ENCODE data around the gene SOX10.
"Not testable (repeated sequence)": the region's sequence is repeated elsewhere in the genome, so short reads cannot be mapped to it uniquely, and the experiment has no call there.

SOX10 gene

DNA sequence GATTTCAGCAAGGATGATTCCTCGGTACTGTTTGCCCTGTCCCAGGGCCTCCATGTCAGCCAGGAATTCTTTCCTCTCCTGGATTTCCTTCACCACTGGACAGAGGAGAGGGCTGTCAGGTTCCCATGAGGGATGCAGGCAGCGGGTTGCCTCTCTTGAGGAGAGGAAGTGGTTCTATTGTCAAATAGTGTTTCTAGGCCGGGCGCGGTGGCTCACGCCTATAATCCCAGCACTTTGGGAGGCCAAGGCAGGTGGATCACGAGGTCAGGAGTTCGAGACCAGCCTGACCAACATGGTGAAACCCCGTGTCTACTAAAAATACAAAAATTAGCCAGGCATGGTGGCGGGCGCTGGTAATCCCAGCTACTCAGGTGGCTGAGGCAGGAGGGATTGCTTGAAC is 39.9 kb downstream of the SOX10 start:
- H3K36me3 Mint-ChIP-seq (ENCODE audit: low read depth); H3K27ac Mint-ChIP-seq; H3K4me1 Mint-ChIP-seq (ENCODE audit: low read depth); H3K27me3 Mint-ChIP-seq (ENCODE audit: low read depth); H3K9me3 Mint-ChIP-seq; H3K4me3 Mint-ChIP-seq: not testable (repeated sequence)

DNA sequence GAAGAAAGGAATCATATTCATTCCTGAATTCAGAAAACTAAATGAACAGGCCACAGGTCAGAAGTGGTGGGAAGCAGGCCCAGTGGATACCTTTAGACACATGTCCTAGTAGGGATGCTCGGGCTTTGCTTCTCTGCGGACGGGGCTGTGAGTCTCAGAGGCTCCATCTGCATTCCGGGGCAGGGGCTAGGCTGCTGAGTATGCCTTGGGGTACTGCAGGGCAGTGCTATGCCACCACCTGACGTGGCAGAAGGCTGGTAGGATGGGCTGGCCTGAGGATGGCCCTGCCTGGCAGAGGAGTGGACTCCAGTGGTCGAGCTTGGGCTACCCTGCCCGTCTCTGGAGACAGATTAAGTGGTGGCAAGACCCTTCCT is 40.5 kb downstream of the SOX10 start:
- no peaks in the 10 kb centered on the region for H3K27me3 Mint-ChIP-seq (ENCODE audit: low read depth)
- no peaks in the 10 kb centered on the region for H3K4me1 Mint-ChIP-seq (ENCODE audit: low read depth)
- H3K36me3 Mint-ChIP-seq (ENCODE audit: low read depth): peaks cover 3% of the 10 kb centered on the region
- no peak overlapping the region for H3K27ac Mint-ChIP-seq
- H3K4me3 Mint-ChIP-seq: no peak overlapping the region
- H3K9me3 Mint-ChIP-seq: no peaks in the 10 kb centered on the region

- Mint-ChIP-seq H3K27me3 (ENCODE audit: low read depth) (no peaks in the 10 kb centered on the region), H3K36me3 (ENCODE audit: low read depth) (peaks cover 3% of the 10 kb centered on the region), H3K27ac (no peak overlapping the region), H3K4me1 (ENCODE audit: low read depth) (no peaks in the 10 kb centered on the region), H3K4me3 (no peak overlapping the region), H3K9me3 (no peaks in the 10 kb centered on the region)
These were observed 41.1 kb downstream of the SOX10 start for GRCh38 chr22:37943136-37943824.

- Mint-ChIP-seq H3K27me3 (ENCODE audit: low read depth) (no peaks in the 10 kb centered on the region), H3K4me1 (ENCODE audit: low read depth) (no peaks in the 10 kb centered on the region), H3K36me3 (ENCODE audit: low read depth) (peaks cover 5% of the 10 kb centered on the region), H3K4me3 (no peak overlapping the region), H3K9me3 (no peaks in the 10 kb centered on the region), H3K27ac (no peak overlapping the region)
These were observed 42.2 kb downstream of the SOX10 start for GRCh38 chr22:37942133-37942532.

DNA sequence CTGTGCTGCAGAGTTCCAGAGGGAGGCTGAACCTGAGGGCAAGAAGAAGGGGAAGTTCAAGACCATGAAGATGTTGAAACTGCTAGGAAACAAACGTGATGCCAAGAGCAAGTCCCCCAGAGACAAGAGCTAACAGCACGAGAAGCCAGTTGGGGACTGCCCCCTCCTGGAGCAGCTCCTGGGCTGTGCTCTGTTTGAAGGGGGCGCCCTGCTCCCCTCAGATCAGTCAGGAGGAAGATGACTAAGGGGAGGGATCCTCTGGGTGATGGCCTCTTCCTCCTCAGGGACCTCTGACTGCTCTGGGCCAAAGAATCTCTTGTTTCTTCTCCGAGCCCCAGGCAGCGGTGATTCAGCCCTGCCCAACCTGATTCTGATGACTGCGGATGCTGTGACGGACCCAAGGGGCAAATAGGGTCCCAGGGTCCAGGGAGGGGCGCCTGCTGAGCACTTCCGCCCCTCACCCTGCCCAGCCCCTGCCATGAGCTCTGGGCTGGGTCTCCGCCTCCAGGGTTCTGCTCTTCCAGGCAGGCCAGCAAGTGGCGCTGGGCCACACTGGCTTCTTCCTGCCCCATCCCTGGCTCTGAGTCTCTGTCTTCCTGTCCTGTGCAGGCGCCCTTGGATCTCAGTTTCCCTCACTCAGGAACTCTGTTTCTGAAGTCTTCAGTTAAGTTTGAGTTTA is 43.5 kb downstream of the SOX10 start:
- no peak overlapping the region for H3K27ac Mint-ChIP-seq
- H3K27me3 Mint-ChIP-seq (ENCODE audit: low read depth): no peaks in the 10 kb centered on the region
- H3K9me3 Mint-ChIP-seq: no peaks in the 10 kb centered on the region
- no peaks in the 10 kb centered on the region for H3K4me1 Mint-ChIP-seq (ENCODE audit: low read depth)
- peaks cover 5% of the 10 kb centered on the region for H3K36me3 Mint-ChIP-seq (ENCODE audit: low read depth)
- no peak overlapping the region for H3K4me3 Mint-ChIP-seq

DNA sequence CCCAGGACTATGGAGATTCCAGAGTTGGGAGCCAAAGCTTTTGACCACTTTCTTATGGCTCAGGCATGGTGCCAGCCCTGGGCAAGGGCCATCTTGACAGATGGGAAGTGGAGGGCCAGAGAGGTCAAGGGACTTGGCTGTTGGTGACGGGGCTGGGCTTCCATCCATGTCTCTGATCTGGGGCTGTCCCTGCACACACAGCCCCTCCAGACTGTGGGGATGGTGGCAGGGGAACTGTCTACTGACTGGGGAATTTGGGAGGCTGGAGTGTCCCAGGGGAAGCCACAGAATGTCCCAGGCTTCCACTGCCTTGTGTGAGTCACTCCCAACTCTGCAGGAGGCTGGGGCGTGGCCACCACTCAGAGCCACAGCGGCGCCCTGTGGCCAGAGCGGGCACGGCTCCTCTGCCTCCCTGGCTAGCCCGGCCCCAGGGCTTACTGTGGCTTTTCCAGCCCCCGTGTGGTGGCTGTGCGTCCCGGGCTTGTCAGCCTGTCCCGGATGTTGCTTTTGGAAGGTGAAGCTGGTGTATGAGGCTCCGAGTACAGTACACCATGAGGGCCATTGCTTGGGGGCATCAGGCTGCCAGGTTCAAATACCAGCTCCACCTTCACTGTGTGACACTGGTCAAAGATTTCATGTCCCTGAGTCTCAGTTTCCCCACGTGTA is 50.5 kb downstream of the SOX10 start:
- Mint-ChIP-seq H3K4me1 (ENCODE audit: low read depth) (peaks cover 11% of the 10 kb centered on the region), H3K27me3 (ENCODE audit: low read depth) (no peaks in the 10 kb centered on the region), H3K36me3 (ENCODE audit: low read depth) (peaks cover 17% of the 10 kb centered on the region), H3K27ac (no peak overlapping the region), H3K4me3 (no peak overlapping the region), H3K9me3 (no peaks in the 10 kb centered on the region)

DNA sequence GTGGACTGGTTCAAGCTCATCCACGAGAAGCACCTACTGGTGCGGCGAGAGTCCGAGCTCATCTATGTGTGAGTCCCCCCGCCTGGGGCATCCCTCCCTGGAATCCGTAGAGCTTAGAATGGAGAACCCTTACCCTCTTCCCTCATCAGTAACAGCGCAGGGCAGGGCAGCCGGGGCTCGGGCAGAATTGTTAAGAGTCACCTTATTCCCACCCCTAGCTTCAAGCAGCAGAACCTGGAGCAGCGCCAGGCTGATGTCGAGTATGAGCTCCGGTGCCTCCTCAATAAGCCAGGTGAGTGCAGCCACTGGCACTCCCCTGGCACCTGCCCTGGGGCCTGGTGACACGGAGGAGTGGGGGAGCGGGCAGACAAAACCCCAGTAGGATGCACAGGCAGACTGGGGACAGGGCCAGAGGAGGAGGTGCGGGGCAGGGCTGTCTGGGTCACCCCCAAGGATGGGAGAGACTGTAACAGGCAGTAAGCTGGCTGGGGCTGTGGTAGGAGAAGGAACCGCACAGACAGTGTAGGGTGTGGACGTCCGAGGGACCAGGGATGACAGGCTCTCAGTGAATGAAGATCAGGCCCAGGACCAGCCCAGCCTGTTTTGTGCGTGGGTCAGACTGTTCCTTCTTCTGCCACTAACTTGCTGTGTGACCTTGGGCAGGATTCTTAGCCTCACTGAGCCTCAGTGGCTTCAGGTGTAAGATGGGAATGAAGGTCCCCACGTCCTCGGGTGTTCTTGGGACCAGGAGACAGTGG is 51.4 kb downstream of the SOX10 start:
- peaks cover 11% of the 10 kb centered on the region for H3K4me1 Mint-ChIP-seq (ENCODE audit: low read depth)
- no peak overlapping the region for H3K27ac Mint-ChIP-seq

GRCh38 chr22:37932401-37932800 is 52.0 kb downstream of the SOX10 start:
- Mint-ChIP-seq H3K4me3 (no peak overlapping the region), H3K27me3 (ENCODE audit: low read depth) (no peaks in the 10 kb centered on the region), H3K4me1 (ENCODE audit: low read depth) (peaks cover 11% of the 10 kb centered on the region), H3K36me3 (ENCODE audit: low read depth) (peaks cover 21% of the 10 kb centered on the region), H3K9me3 (no peaks in the 10 kb centered on the region), H3K27ac (no peak overlapping the region)

More for the DNA sequence above, 51.4 kb downstream of the SOX10 start:
- Mint-ChIP-seq H3K9me3 (no peaks in the 10 kb centered on the region), H3K27me3 (ENCODE audit: low read depth) (no peaks in the 10 kb centered on the region), H3K4me3 (no peak overlapping the region), H3K36me3 (ENCODE audit: low read depth) (peaks cover 24% of the 10 kb centered on the region)

DNA sequence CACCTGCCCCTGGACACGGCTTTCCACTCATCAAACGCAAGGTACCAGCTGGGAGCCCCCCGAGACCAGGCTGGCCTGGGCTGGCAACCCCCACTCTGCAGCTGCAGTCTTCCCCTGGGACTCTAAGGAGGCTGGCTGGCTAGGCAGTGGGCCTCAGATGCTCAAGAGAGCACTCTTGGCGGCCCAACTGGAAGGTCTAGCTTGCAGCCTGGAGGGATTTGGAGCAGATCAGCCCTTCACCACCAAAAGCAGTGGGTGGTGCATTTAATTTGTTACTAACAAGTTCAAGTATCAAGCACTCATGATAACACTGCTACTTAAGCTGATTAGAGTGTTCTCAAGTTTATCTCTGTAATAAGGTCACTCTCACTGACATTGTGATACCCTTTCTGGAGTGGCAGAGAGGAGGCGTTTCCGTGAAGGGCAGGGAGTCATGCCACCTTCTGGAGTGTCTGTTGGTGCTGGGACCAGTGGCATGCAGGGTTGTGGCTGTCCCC is 52.4 kb downstream of the SOX10 start:
- Mint-ChIP-seq H3K4me3 (no peak overlapping the region), H3K27ac (no peak overlapping the region), H3K36me3 (ENCODE audit: low read depth) (peaks cover 21% of the 10 kb centered on the region)

DNA sequence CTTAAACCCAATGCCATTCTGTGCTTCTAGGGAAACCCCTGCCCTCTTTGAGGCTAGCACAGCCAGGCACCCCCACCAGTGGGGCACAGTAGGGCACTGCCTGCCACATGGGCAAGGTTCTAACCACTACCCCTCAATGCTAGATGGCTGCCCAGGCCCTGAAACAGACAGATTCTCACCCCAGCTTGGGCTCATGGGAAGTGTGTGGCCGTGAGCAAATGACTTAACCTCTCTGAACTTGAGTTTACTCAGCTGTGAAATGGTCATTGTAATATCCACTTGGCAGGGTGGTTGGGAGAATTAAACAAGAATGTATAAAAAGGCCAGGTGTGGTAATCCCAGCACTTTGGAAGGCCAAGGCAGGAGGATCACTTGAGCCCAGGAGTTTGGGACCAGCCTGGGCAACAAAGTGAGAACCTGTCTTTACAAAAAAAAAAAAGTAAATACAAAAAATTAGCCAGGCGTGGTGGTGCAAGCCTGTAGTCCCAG is 53.4 kb downstream of the SOX10 start:
- H3K27me3 Mint-ChIP-seq (ENCODE audit: low read depth): no peaks in the 10 kb centered on the region
- H3K4me3 Mint-ChIP-seq: no peak overlapping the region

More for the DNA sequence above, 52.4 kb downstream of the SOX10 start:
- H3K27me3 Mint-ChIP-seq (ENCODE audit: low read depth): no peaks in the 10 kb centered on the region
- peaks cover 11% of the 10 kb centered on the region for H3K4me1 Mint-ChIP-seq (ENCODE audit: low read depth)
- no peaks in the 10 kb centered on the region for H3K9me3 Mint-ChIP-seq

DNA sequence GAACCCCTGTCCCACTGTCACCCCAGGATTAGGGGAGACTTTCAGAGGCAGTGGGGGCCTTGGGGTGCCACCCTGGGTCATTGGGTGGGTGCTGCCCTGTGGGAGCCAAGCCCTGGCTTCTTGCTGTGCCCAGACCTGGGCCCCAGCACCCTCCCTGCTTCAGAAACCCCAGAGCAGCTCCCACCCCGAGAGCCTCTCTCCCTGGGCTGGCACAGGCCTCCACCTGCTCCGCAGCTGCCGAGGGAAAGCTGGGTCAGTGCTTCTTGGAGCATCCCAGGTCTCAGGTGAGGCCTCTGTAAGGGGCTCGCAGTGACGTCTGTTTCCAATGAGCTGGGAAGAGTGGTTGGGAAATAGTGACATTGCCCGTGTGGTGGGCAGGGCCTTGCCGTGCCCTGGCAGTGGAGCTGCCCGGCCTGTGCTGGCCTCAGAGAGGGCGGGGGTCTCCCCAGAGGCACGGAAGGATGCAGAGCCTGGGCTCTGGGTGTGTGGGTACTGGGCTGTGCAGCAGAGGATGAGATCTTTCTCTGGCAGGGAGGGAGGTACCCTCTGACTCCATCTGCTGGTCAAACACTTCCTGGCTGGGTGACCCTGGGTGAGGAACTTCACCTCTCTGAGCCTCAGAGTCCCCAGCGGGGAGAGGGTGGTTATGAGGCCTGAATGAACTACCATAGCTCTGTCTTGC is 53.9 kb downstream of the SOX10 start:
- H3K36me3 Mint-ChIP-seq (ENCODE audit: low read depth): peaks cover 21% of the 10 kb centered on the region
- H3K4me3 Mint-ChIP-seq: no peak overlapping the region
- no peak overlapping the region for H3K27ac Mint-ChIP-seq
- H3K4me1 Mint-ChIP-seq (ENCODE audit: low read depth): peaks cover 11% of the 10 kb centered on the region
- no peaks in the 10 kb centered on the region for H3K27me3 Mint-ChIP-seq (ENCODE audit: low read depth)
- no peaks in the 10 kb centered on the region for H3K9me3 Mint-ChIP-seq

More for the DNA sequence above, 53.4 kb downstream of the SOX10 start:
- Mint-ChIP-seq H3K9me3 (no peaks in the 10 kb centered on the region), H3K36me3 (ENCODE audit: low read depth) (peaks cover 21% of the 10 kb centered on the region), H3K4me1 (ENCODE audit: low read depth) (peaks cover 11% of the 10 kb centered on the region), H3K27ac (no peak overlapping the region)

DNA sequence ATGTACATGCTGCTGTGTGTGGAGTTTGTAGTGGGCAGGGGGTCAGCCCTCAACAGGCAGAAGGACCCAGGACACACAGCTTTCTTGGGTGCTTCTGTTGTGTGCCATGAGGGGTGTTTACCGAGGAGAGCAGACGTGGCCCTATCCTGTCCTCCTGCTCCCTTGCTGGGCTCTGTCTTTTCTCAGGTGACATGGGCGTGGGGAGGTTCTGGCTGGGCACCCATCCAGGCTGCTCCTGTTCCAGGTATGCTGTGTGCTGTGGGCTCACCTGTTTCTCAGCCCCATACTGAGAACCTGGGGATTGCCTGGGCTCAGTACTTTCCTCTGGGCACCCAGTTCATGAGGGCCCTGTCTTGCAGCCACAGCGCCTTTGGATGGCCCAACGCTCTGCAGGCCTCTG is 55.0 kb downstream of the SOX10 start:
- Mint-ChIP-seq H3K4me3 (no peak overlapping the region), H3K36me3 (ENCODE audit: low read depth) (peaks cover 21% of the 10 kb centered on the region), H3K9me3 (no peaks in the 10 kb centered on the region), H3K4me1 (ENCODE audit: low read depth) (peaks cover 11% of the 10 kb centered on the region), H3K27me3 (ENCODE audit: low read depth) (no peaks in the 10 kb centered on the region), H3K27ac (no peak overlapping the region)

DNA sequence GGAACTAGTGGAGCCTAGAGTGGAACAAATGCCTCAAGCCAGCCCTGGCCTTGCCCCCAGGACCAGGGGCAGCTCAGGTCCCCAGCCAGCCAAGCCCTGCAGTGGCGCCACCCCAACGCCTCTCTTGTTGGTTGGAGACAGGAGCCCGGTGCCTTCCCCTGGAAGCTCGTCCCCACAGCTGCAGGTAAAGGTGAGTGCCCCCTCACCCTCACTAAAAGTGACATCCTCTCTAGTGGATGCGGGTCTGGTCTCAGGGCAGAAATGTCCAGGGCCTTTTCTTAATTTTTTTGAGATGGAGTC is 56.8 kb downstream of the SOX10 start:
- H3K4me1 Mint-ChIP-seq (ENCODE audit: low read depth): no peaks in the 10 kb centered on the region
- no peaks in the 10 kb centered on the region for H3K9me3 Mint-ChIP-seq
- H3K36me3 Mint-ChIP-seq (ENCODE audit: low read depth): peaks cover 14% of the 10 kb centered on the region
- H3K27ac Mint-ChIP-seq: no peak overlapping the region
- H3K27me3 Mint-ChIP-seq (ENCODE audit: low read depth): no peaks in the 10 kb centered on the region
- no peak overlapping the region for H3K4me3 Mint-ChIP-seq

Measured in T-helper 1 cell treated with Interleukin-12 subunit alpha and Interleukin-12 subunit beta and Interleukin-4 antibody, amounts not matched to agents 30 μg/mL and 1 μg/mL, for 36 hours (primary cell).